ENCODE data around the gene RNU1-1.
"Not testable (repeated sequence)": the region's sequence is repeated elsewhere in the genome, so short reads cannot be mapped to it uniquely, and the experiment has no call there.

DNA sequence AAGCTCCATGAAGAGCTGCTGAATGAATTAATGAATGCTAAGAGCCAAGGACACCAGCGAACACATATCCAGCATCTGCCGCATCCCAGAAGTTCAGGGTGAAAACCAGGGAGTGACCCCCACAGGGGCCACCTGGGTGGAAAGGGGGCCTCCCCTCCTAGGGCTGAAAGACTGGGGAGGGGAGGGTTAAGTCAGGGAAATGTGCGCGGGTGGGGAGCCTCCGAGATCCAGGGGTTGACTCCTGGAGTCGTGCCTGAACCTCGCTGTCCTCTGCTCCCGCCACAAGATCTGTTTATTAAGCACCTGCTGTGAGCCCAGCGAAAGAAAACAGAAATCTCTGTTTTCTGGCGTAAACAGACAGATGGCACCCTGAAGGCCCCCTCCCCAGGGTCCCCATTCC is 16.0 kb downstream of the RNU1-1 start:
- not testable (repeated sequence) for TF ChIP-seq EZH2 (IDR thresholded peaks at IDR 0.05; ENCODE audit: borderline replicate concordance, insufficient read depth, low read depth, low read length, poor library complexity, severe bottlenecking)
- TF ChIP-seq, protein P1, sequence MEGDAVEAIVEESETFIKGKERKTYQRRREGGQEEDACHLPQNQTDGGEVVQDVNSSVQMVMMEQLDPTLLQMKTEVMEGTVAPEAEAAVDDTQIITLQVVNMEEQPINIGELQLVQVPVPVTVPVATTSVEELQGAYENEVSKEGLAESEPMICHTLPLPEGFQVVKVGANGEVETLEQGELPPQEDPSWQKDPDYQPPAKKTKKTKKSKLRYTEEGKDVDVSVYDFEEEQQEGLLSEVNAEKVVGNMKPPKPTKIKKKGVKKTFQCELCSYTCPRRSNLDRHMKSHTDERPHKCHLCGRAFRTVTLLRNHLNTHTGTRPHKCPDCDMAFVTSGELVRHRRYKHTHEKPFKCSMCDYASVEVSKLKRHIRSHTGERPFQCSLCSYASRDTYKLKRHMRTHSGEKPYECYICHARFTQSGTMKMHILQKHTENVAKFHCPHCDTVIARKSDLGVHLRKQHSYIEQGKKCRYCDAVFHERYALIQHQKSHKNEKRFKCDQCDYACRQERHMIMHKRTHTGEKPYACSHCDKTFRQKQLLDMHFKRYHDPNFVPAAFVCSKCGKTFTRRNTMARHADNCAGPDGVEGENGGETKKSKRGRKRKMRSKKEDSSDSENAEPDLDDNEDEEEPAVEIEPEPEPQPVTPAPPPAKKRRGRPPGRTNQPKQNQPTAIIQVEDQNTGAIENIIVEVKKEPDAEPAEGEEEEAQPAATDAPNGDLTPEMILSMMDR (IDR thresholded peaks at IDR 0.05), result not testable (repeated sequence)
